ENCODE results near the gene CHPT1.

DNA sequence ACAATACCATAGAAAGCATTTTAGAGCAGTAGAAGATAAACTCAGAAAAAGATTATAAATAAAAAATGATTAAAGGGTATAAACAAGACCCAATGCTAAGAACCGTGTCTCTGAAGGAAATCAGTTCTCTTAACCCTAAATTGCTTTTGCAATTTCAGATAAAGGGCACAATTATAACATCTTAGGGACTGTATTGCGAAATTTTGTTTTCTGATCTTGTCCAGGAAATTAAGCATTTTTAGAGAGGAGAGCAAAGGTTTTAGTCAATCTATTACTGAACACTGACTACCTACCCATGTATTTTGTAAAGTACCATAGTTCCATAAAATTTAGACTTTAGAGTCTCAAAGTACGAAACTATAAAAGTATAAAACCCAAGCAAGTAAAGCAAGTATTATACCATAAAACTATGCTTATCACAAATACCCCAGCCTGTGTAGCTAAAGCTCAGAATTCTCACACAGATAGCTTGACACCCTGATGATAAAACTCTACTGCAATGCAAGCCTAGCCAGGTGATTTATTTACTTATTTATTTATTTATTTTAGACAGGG is 6.8 kb upstream of the CHPT1 start:
- no peak for TF ChIP-seq POLR2A (IDR thresholded peaks at IDR 0.05)
- TF ChIP-seq, protein P1, sequence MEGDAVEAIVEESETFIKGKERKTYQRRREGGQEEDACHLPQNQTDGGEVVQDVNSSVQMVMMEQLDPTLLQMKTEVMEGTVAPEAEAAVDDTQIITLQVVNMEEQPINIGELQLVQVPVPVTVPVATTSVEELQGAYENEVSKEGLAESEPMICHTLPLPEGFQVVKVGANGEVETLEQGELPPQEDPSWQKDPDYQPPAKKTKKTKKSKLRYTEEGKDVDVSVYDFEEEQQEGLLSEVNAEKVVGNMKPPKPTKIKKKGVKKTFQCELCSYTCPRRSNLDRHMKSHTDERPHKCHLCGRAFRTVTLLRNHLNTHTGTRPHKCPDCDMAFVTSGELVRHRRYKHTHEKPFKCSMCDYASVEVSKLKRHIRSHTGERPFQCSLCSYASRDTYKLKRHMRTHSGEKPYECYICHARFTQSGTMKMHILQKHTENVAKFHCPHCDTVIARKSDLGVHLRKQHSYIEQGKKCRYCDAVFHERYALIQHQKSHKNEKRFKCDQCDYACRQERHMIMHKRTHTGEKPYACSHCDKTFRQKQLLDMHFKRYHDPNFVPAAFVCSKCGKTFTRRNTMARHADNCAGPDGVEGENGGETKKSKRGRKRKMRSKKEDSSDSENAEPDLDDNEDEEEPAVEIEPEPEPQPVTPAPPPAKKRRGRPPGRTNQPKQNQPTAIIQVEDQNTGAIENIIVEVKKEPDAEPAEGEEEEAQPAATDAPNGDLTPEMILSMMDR (IDR thresholded peaks at IDR 0.05) = no peak
